ENCODE results near the gene RPAIN.

DNA sequence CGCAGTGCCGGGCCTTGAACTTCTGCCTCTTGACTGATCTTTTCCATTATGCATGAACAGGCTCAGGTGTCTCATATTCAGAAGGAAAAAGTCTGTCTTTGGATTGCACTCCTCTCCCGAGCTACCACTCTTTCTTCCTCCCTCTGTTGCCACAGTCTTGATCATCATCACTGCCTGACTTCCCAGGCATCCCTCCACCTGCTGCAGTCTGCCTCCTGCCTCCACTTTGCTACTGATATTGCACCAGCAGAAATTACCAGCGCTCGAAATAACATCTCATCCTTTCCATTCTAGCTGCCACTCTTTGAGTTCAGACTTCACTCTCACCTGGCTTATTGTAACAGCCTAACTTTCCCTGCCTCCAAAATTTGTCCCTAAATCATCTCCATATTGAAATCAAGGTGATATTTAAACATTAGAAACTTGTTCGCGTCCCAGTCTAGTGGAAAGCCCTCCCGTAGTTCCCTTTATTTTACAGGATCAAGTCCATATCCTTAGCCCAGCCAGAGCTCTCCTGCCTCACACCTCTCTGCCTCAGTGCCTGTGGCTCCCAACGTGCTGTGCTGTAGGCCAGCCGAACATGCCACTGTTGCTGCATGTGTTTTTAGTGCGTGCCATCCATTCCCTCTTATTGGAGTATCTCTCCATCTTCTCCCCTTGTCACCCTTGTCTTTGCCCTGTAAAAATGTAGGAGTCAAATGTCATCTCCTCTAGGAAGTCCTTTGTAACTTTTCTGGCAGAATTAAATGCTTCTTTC is 40.5 kb upstream of the RPAIN start:
- TF ChIP-seq CTCF (IDR thresholded peaks at IDR 0.05) = no peak
- no peak for TF ChIP-seq EZH2 (IDR thresholded peaks at IDR 0.05)
- TF ChIP-seq EZH2phosphoT487 (IDR thresholded peaks at IDR 0.05) = no peak

Measured in neural progenitor cell (in vitro differentiated cells).